Parathyroid adenoma (tissue), 2 donors: ENCODE measurements around the gene ITPRIPL1.

Experiments
- H2AFZ ChIP-seq: fragments of 300-600 bp; sonication (generic); one replicate; pipeline ENCODE4 v1.7.0; 2017; ENCODE audit warnings: antibody characterized with exemption, mild to moderate bottlenecking
- H3K27ac ChIP-seq: fragments of 300-600 bp; sonication (generic); one replicate; pipeline ENCODE4 v1.7.0; 2017
- H3K27me3 ChIP-seq: fragments of 300-600 bp; sonication (generic); one replicate; pipeline ENCODE4 v1.7.0; 2017; ENCODE audit warnings: low read length; ENCODE audit not compliant: control insufficient read depth, insufficient read depth
- H3K36me3 ChIP-seq: fragments of 300-600 bp; sonication (generic); one replicate; pipeline ENCODE4 v1.7.0; 2017; ENCODE audit warnings: low read length; ENCODE audit not compliant: control insufficient read depth, insufficient read depth
- H3K4me1 ChIP-seq: fragments of 300-600 bp; sonication (generic); one replicate; pipeline ENCODE4 v1.7.0; 2017; ENCODE audit warnings: control low read depth
- H3K4me2 ChIP-seq: fragments of 300-600 bp; sonication (generic); one replicate; pipeline ENCODE4 v1.7.0; 2017; ENCODE audit warnings: low read length
- H3K4me3 ChIP-seq: fragments of 300-600 bp; sonication (generic); one replicate; pipeline ENCODE4 v1.7.0; 2017; ENCODE audit warnings: low read depth, low read length
- H3K79me2 ChIP-seq: fragments of 300-600 bp; sonication (generic); one replicate; pipeline ENCODE4 v1.7.0; 2017; ENCODE audit warnings: control low read depth
- H3K9ac ChIP-seq: fragments of 300-600 bp; sonication (generic); one replicate; pipeline ENCODE4 v1.7.0; 2017; ENCODE audit warnings: mild to moderate bottlenecking
- H3K9me3 ChIP-seq: fragments of 300-600 bp; sonication (generic); one replicate; pipeline ENCODE4 v1.7.0; 2017; ENCODE audit warnings: low read length; ENCODE audit not compliant: control insufficient read depth
- TF ChIP-seq, protein P1 (sequence below): fragments of 300-600 bp; sonication (generic); IDR thresholded peaks from one replicate; pipeline ENCODE4 v1.7.0; 2017; ENCODE audit warnings: antibody characterized with exemption, mild to moderate bottlenecking
- donor health status: primary hyperparathyroidism.

Gene ITPRIPL1

DNA sequence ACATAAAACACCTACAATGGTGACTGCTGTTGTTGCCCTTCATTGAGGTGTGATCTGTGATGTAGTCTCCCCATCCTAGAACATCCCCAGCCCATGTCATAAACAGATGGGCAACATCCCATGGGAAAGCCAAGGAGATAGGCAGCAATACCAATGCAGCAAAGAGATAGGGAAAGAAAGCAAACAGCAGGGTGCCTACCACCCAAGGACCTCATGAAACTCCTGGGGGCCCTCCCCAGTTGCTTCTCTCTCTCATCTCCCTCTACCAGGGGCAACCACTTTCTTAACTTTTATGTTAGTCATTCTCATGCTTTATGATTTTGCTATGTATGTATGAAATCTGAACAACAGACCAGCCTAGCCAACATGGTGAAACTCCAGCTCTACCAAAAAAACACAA, 8.1 kb upstream of the ITPRIPL1 start:
- H3K9me3 ChIP-seq, result no peaks in the 10 kb centered on the region
- no peak overlapping the region for H3K4me3 ChIP-seq
- H3K27me3 ChIP-seq, result no peaks in the 10 kb centered on the region
- no peaks in the 10 kb centered on the region for H3K36me3 ChIP-seq
- TF ChIP-seq, protein P1, sequence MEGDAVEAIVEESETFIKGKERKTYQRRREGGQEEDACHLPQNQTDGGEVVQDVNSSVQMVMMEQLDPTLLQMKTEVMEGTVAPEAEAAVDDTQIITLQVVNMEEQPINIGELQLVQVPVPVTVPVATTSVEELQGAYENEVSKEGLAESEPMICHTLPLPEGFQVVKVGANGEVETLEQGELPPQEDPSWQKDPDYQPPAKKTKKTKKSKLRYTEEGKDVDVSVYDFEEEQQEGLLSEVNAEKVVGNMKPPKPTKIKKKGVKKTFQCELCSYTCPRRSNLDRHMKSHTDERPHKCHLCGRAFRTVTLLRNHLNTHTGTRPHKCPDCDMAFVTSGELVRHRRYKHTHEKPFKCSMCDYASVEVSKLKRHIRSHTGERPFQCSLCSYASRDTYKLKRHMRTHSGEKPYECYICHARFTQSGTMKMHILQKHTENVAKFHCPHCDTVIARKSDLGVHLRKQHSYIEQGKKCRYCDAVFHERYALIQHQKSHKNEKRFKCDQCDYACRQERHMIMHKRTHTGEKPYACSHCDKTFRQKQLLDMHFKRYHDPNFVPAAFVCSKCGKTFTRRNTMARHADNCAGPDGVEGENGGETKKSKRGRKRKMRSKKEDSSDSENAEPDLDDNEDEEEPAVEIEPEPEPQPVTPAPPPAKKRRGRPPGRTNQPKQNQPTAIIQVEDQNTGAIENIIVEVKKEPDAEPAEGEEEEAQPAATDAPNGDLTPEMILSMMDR, result no peak
- no peak overlapping the region for H3K27ac ChIP-seq
- no peak overlapping the region for H3K9ac ChIP-seq
- no peaks in the 10 kb centered on the region for H3K79me2 ChIP-seq
- no peak overlapping the region for H2AFZ ChIP-seq
- no peak overlapping the region for H3K4me2 ChIP-seq
- peaks cover 1% of the 10 kb centered on the region for H3K4me1 ChIP-seq

DNA sequence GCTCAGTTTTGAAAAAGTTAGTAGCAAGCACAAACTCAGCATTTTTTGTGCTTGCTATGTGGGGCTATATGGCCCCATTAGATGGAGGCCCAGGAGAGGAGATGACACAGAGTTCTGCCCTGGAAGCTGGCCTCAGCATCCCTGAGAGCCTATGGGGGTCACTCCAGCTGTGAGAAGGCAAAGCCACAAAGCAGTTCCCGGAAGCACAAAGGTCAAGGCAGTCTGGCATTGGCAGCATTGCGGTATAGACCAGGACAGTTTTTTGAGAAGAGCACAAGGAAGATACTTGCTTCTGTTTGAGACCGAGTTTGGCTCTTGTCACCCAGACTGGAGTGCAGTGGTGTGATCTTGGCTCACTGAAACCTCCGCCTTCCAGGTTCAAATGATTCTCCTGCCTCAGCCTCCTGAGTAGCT, 7.5 kb upstream of the ITPRIPL1 start:
- Histone ChIP-seq H3K4me1 (peaks cover 3% of the 10 kb centered on the region), H3K36me3 (no peaks in the 10 kb centered on the region), H3K79me2 (no peaks in the 10 kb centered on the region), H3K9me3 (no peaks in the 10 kb centered on the region), H3K27me3 (no peaks in the 10 kb centered on the region), H3K4me2 (no peak overlapping the region), H3K4me3 (no peak overlapping the region), H2AFZ (no peak overlapping the region), H3K27ac (no peak overlapping the region), H3K9ac (no peak overlapping the region)
- TF ChIP-seq, protein P1, result no peak

DNA sequence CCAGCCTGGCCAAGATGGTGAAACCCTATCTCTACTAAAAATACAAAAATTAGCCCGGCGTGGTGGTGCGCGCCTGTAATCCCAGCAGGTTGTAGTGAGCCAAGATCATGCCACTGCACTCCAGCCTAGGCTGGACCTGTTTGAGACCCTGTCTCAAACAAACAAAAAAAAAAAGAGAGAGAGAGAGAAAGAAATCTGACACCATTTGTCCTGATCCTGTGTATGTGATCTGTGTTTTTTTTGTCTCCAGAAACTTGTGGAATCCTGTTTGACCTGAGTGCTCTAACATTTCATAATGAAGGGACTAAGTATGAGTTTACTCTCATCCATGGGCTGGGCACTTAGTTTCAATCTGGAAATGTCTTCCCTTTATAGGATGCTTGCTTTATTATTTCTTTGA, 6.4 kb upstream of the ITPRIPL1 start:
- Histone ChIP-seq H3K4me3 (no peak overlapping the region), H3K27ac (no peak overlapping the region), H3K9me3 (no peaks in the 10 kb centered on the region), H3K36me3 (no peaks in the 10 kb centered on the region), H2AFZ (no peak overlapping the region), H3K9ac (no peak overlapping the region), H3K79me2 (no peaks in the 10 kb centered on the region), H3K4me2 (no peak overlapping the region), H3K4me1 (peaks cover 3% of the 10 kb centered on the region), H3K27me3 (no peaks in the 10 kb centered on the region)
- TF ChIP-seq, protein P1, result no peak

DNA sequence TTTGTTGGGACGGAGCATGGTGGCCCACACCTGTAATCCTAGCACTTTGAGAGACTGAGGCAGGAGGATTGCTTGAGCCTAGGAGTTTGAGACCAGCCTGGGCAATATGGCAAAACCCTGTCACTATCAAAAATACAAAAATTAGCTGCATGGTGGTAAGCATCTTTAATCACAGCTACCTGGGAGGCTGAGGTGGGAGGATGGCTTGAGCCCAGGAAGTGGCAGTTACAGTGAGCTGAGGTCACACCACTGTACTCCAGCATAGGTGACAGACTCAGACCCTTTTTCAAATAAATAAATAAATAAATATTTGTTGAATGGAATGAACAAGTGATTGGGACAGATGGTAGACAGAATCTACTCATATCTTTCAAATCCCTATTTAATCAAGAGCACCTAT, 5.7 kb upstream of the ITPRIPL1 start:
- Histone ChIP-seq H3K4me1 (peaks cover 3% of the 10 kb centered on the region), H3K27ac (no peak overlapping the region), H3K4me3 (no peak overlapping the region), H3K36me3 (no peaks in the 10 kb centered on the region), H3K79me2 (no peaks in the 10 kb centered on the region), H3K4me2 (no peak overlapping the region), H3K9ac (no peak overlapping the region), H2AFZ (no peak overlapping the region), H3K27me3 (no peaks in the 10 kb centered on the region), H3K9me3 (no peaks in the 10 kb centered on the region)
- TF ChIP-seq, protein P1, result no peak

DNA sequence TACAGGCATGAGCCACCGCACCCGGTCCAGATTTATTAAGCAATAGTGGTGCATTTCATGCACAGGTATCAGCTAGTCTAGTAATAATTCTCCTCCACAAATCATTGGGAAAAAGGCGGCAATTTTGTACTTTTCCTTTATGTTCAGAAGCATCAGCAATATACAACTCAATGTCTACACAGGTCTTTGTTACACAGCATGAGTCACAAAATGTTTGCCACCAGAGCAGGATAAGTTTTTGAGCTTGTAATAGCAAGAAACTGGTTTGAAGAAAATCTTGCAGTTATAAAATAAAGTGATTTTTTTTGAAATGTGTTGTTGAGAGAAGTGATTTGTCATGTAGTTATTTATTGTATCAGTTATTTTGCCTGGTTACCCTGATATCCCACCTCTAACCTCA, 4.8 kb upstream of the ITPRIPL1 start:
- H3K27ac ChIP-seq, result no peak overlapping the region
- no peak overlapping the region for H3K4me3 ChIP-seq
- TF ChIP-seq, protein P1, result no peak
- no peaks in the 10 kb centered on the region for H3K79me2 ChIP-seq
- H3K9me3 ChIP-seq, result no peaks in the 10 kb centered on the region
- H2AFZ ChIP-seq, result no peak overlapping the region
- H3K9ac ChIP-seq, result no peak overlapping the region
- H3K36me3 ChIP-seq, result no peaks in the 10 kb centered on the region
- H3K4me2 ChIP-seq, result no peak overlapping the region
- no peaks in the 10 kb centered on the region for H3K27me3 ChIP-seq
- peaks cover 3% of the 10 kb centered on the region for H3K4me1 ChIP-seq
